Fibroblast of lung (primary cell): Measurements from ENCODE around the gene CHMP2A.

ENCODE experiments used
- EZH2 ChIP-seq: IDR thresholded peaks from 2 replicates; pipeline ENCODE4 v1.5.1; 2012; ENCODE audit warnings: low read length, control low read depth, mild to moderate bottlenecking; ENCODE audit errors: missing control alignments
- TF ChIP-seq, protein P1 (sequence below), 2 donors: IDR thresholded peaks in 1 of 2; conservative IDR thresholded peaks in 1 of 2; 1 replicate in 1 of 2; 2 replicates in 1 of 2; pipeline ENCODE4 v1.5.1; 2011 to 2012; ENCODE audit warnings: low read length in 2 of 2, control low read depth in 1 of 2, inconsistent platforms in 1 of 2, low read depth in 1 of 2, mild to moderate bottlenecking in 1 of 2

DNA sequence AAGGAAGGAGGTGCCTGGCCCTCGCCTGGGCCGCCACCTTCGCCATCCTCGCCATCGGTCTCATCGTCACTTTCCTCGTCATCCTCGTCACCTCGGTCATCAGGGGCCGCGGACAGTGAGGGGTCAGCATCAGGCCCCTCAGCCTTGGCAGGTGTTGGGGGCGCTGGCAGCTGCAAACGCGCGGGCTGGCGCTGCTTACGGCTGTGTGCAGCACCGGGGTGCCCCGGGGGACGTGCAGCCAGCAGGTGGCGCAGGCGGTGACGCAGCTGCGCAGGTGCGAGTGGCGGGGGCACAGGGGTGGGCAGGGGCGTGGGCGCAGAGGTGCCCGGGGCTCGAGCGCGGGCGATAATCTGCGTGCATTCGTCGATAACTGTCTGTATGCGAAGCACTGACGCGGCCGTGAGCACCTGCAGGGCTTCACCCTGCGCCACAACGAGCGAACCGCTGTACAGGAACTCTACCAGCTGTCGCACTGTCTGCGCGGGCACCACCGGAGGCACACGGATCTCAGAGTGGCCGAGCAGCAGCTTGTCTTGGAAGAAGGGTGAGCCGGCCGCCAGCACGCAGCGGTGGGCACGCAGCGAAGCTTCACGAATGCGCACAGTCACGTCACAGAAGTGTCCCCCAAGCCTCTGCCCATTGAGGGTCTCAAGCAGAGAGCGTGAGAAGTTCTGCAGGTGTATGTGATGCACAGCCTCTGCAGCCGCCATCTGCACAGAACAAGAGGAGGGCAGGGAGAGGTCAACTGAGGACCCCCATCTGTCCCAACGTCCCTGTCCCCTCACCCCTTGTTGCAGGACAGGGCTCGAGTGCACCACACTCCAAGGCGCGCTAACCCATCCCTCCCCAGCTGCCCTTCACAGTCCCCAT is 37.7 kb downstream of the CHMP2A start:
- TF ChIP-seq, protein P1, sequence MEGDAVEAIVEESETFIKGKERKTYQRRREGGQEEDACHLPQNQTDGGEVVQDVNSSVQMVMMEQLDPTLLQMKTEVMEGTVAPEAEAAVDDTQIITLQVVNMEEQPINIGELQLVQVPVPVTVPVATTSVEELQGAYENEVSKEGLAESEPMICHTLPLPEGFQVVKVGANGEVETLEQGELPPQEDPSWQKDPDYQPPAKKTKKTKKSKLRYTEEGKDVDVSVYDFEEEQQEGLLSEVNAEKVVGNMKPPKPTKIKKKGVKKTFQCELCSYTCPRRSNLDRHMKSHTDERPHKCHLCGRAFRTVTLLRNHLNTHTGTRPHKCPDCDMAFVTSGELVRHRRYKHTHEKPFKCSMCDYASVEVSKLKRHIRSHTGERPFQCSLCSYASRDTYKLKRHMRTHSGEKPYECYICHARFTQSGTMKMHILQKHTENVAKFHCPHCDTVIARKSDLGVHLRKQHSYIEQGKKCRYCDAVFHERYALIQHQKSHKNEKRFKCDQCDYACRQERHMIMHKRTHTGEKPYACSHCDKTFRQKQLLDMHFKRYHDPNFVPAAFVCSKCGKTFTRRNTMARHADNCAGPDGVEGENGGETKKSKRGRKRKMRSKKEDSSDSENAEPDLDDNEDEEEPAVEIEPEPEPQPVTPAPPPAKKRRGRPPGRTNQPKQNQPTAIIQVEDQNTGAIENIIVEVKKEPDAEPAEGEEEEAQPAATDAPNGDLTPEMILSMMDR (conservative IDR thresholded peaks at IDR 0.05 in 1 of 2, IDR thresholded peaks at IDR 0.05 in 1 of 2; ENCODE audit: low read depth in 1 of 2, low read length in 2 of 2) = no peak
- TF ChIP-seq EZH2 = no peak
